Hematopoietic multipotent progenitor cell treated with erythropoietin and hydrocortisone succinate and interleukin-3 and kit ligand, for 6 days (in vitro differentiated cells): ENCODE data around the gene EXTL2.
"Not testable (repeated sequence)": the region's sequence is repeated elsewhere in the genome, so short reads cannot be mapped to it uniquely, and the experiment has no call there.

ENCODE experiments used
- DNase-seq: peaks from one replicate; pipeline ENCODE4 v3.0.0-alpha.2; 2015

Gene EXTL2

GRCh38 chr1:100852976-100853375 is 41.7 kb downstream of the EXTL2 start:
- DNase-seq = no peak

DNA sequence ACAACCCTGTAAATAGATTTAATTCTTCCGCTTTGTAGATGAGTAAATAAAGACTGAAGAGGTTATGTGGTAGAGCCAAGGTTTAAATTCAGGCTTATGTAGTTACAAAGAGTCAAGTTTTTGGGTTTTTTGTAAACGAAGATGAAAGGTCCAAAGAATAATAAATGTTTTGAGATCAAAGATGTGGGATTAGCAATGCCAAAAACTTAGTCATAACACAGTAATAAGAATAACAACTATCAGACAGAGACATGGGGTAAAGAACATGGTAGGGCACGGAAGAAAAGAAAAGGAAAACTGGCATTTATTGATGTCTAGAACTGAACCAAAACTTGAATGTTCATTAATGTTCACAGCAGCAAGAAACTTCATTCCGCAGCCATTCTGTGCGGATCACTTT is 42.9 kb downstream of the EXTL2 start:
- DNase-seq = no peak

GRCh38 chr1:100847361-100848082 is 47.1 kb downstream of the EXTL2 start:
- DNase-seq = no peak

DNA sequence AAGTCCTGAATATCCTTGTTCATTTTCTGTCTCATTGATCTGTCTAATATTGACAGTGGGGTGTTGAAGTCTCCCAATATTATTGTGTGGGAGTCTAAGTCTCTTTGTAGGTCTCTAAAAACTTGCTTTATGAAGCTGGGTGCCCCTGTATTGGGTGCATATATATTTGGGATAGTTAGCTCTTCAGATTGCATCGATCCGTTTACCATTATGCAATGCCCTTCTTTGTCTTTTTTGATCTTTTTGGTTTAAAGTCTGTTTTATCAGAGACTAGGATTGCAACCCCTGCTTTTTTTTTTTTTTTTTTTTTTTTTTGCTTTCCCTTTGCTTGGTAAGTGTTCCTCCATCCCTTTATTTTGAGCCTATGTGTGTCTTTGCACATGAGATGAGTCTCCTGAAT is 51.5 kb downstream of the EXTL2 start:
- DNase-seq = not testable (repeated sequence)

- DNase-seq = no peak
Measured at GRCh38 chr1:100835866-100836842, 58.5 kb downstream of the EXTL2 start.

- DNase-seq = peak; percentile 70
Measured at GRCh38 chr1:100834777-100835660, 59.6 kb downstream of the EXTL2 start.

GRCh38 chr1:100832694-100833428 is 61.8 kb downstream of the EXTL2 start:
- no peak for DNase-seq

DNA sequence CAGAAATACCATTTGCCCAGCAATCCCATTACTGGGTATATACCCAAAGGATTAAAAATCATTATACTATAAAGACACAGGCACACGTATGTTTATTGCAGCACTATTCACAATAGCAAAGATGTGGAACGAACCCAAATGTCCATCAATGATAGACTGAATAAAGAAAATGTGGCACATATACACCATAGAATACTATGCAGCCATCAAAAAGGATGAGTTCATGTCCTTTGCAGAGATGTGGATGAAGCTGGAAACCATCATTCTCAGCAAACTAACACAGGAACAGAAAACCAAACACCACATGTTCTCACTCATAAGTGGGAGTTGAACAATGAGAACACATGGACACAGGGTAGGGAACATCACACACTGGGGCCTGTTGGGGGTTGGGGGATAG is 69.0 kb downstream of the EXTL2 start:
- DNase-seq = not testable (repeated sequence)
